ENCODE results near the gene SPARC.

Gene SPARC

DNA sequence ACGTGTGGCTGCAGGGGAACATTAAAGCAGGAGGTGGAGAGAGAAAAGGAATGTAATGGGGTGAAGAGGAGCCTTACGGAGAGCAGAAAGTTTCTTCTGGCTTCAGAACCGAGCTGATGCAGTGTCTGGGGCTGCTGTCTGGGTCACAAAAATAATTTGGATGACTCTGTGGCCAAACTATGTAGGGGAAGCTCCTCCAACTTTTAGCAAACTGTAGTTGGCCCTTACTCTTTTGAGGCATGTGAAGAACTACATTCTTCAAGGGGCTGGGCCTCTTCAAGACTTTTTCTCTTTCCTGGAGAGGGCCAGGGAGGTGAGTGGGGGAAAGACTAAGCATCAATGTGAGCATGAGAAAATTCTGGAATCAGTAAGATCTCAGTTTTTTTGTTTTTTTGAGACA, 31.9 kb upstream of the SPARC start:
- no peaks in the 10 kb centered on the region for H3K36me3 ChIP-seq (replicated peaks; ENCODE audit: low read depth, low read length)
- peaks cover 40% of the 10 kb centered on the region for H3K4me1 ChIP-seq (ENCODE audit: low read length)
- H3K27me3 ChIP-seq (ENCODE audit: low read depth, low read length), result no peaks in the 10 kb centered on the region
- no peaks in the 10 kb centered on the region for H4K20me1 ChIP-seq (ENCODE audit: insufficient read depth, low read length)
- H3K9ac ChIP-seq (ENCODE audit: low read length), result no peak overlapping the region
- H3K4me2 ChIP-seq (ENCODE audit: low read length), result no peak overlapping the region
- TF ChIP-seq EZH2phosphoT487 (IDR thresholded peaks at IDR 0.05; ENCODE audit: low read depth), result no peak
- TF ChIP-seq, protein P1, sequence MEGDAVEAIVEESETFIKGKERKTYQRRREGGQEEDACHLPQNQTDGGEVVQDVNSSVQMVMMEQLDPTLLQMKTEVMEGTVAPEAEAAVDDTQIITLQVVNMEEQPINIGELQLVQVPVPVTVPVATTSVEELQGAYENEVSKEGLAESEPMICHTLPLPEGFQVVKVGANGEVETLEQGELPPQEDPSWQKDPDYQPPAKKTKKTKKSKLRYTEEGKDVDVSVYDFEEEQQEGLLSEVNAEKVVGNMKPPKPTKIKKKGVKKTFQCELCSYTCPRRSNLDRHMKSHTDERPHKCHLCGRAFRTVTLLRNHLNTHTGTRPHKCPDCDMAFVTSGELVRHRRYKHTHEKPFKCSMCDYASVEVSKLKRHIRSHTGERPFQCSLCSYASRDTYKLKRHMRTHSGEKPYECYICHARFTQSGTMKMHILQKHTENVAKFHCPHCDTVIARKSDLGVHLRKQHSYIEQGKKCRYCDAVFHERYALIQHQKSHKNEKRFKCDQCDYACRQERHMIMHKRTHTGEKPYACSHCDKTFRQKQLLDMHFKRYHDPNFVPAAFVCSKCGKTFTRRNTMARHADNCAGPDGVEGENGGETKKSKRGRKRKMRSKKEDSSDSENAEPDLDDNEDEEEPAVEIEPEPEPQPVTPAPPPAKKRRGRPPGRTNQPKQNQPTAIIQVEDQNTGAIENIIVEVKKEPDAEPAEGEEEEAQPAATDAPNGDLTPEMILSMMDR (IDR thresholded peaks at IDR 0.05; ENCODE audit: low read depth, low read length), result no peak
- no peaks in the 10 kb centered on the region for H3K9me3 ChIP-seq (ENCODE audit: insufficient read depth, low read length)
- H2AFZ ChIP-seq (ENCODE audit: low read depth, low read length), result no peak overlapping the region
- H3K27ac ChIP-seq (ENCODE audit: low read length), result no peak overlapping the region
- H3K79me2 ChIP-seq (ENCODE audit: low read length), result no peaks in the 10 kb centered on the region
- no peak overlapping the region for H3K4me3 ChIP-seq (ENCODE audit: low read length)

DNA sequence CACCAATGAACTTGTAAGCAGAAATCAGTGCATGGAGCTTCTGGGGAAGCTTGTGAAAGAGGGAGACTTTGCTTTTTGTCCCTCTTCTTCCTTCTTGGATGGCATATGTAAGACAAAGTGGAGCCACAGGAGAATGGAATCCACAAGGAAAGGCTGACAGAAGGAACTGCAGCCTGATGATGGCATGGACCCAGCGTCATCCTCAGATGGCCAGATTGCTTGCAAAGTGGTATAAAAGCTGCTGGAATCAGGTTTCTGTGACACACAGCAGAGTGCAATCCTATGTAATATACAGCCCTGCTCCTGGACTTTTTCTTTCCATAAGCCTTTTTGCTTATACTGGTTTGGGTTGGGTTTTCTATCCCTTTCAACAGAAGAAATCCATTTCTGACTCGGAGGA, 31.4 kb upstream of the SPARC start:
- Histone ChIP-seq H3K4me1 (ENCODE audit: low read length) (peaks cover 40% of the 10 kb centered on the region), H2AFZ (ENCODE audit: low read depth, low read length) (no peak overlapping the region), H3K4me3 (ENCODE audit: low read length) (no peak overlapping the region), H3K9ac (ENCODE audit: low read length) (no peak overlapping the region), H3K9me3 (ENCODE audit: insufficient read depth, low read length) (no peaks in the 10 kb centered on the region), H3K4me2 (ENCODE audit: low read length) (no peak overlapping the region), H3K27ac (ENCODE audit: low read length) (no peak overlapping the region), H3K27me3 (ENCODE audit: low read depth, low read length) (no peaks in the 10 kb centered on the region), H4K20me1 (ENCODE audit: insufficient read depth, low read length) (no peaks in the 10 kb centered on the region), H3K36me3 (replicated peaks; ENCODE audit: low read depth, low read length) (no peaks in the 10 kb centered on the region), H3K79me2 (ENCODE audit: low read length) (no peaks in the 10 kb centered on the region)
- no peak for TF ChIP-seq EZH2phosphoT487 (IDR thresholded peaks at IDR 0.05; ENCODE audit: low read depth)
- TF ChIP-seq, protein P1 (IDR thresholded peaks at IDR 0.05; ENCODE audit: low read depth, low read length), result no peak

DNA sequence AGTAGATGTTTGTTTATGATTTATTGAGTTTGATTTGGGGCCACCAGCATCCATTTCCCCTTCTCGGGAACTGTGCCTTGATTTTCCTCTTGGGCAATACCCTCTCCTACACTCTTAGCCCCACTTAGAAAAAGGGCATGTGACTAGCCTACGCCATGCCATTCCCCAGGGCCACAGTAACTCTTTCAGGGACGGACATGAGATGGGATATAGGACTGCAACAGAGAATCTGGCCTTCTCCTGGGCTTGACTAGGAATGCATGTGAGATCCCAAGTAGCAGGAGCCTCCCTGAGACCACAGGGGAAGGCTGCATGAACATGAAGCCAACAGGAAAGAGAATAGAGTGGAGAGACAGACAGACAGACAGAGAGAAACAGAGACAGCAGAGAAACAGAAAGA, 30.7 kb upstream of the SPARC start:
- Histone ChIP-seq H3K9ac (ENCODE audit: low read length) (no peak overlapping the region), H3K4me1 (ENCODE audit: low read length) (peaks cover 35% of the 10 kb centered on the region), H2AFZ (ENCODE audit: low read depth, low read length) (no peak overlapping the region), H3K9me3 (ENCODE audit: insufficient read depth, low read length) (no peaks in the 10 kb centered on the region), H3K27me3 (ENCODE audit: low read depth, low read length) (no peaks in the 10 kb centered on the region), H4K20me1 (ENCODE audit: insufficient read depth, low read length) (no peaks in the 10 kb centered on the region), H3K36me3 (replicated peaks; ENCODE audit: low read depth, low read length) (no peaks in the 10 kb centered on the region), H3K4me3 (ENCODE audit: low read length) (no peak overlapping the region), H3K27ac (ENCODE audit: low read length) (no peak overlapping the region), H3K79me2 (ENCODE audit: low read length) (no peaks in the 10 kb centered on the region), H3K4me2 (ENCODE audit: low read length) (no peak overlapping the region)
- no peak for TF ChIP-seq EZH2phosphoT487 (IDR thresholded peaks at IDR 0.05; ENCODE audit: low read depth)
- TF ChIP-seq, protein P1 (IDR thresholded peaks at IDR 0.05; ENCODE audit: low read depth, low read length), result no peak

DNA sequence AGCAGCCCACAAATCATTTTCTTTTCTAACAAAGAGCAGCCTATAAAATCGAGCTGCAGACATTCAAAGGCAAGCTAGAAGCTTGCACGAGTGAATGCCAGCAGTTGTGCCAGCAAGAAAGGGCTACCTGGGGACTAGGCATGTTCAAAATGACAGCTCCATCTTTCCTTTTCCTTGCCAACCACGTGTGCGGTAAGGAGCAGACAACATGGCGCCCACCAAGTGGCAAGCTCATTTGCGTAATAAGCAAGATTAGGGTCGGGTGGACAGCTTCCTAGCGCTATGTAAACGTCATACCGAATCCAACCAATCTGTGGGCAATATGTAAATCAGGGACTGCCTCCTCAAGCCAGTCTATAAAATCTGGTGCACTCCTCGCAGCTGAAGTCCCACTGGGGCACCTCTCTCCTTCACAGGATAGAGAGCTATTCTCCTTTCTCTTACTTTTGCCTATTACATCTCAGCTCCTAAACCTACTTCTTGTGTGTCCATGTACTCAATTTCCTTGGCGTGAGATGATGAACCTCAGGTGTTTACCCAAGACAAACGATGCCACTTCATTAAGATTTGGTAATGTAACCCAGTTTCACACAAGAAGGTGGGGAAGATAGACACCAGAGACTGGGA, 22.5 kb upstream of the SPARC start:
- Histone ChIP-seq H4K20me1 (ENCODE audit: insufficient read depth, low read length) (no peaks in the 10 kb centered on the region), H3K27ac (ENCODE audit: low read length) (no peak overlapping the region), H3K4me2 (ENCODE audit: low read length) (no peak overlapping the region), H3K9ac (ENCODE audit: low read length) (no peak overlapping the region), H3K4me3 (ENCODE audit: low read length) (no peak overlapping the region), H3K27me3 (ENCODE audit: low read depth, low read length) (no peaks in the 10 kb centered on the region), H3K79me2 (ENCODE audit: low read length) (no peaks in the 10 kb centered on the region), H3K4me1 (ENCODE audit: low read length) (peaks cover 14% of the 10 kb centered on the region), H3K9me3 (ENCODE audit: insufficient read depth, low read length) (no peaks in the 10 kb centered on the region), H3K36me3 (replicated peaks; ENCODE audit: low read depth, low read length) (no peaks in the 10 kb centered on the region), H2AFZ (ENCODE audit: low read depth, low read length) (no peak overlapping the region)
- no peak for TF ChIP-seq EZH2phosphoT487 (IDR thresholded peaks at IDR 0.05; ENCODE audit: low read depth)
- TF ChIP-seq, protein P1 (IDR thresholded peaks at IDR 0.05; ENCODE audit: low read depth, low read length), result no peak

Measured in OCI-LY3 (cell line).